HG02938 (cell line): ENCODE data around the gene OXT.
"Not testable (repeated sequence)": the region's sequence is repeated elsewhere in the genome, so short reads cannot be mapped to it uniquely, and the experiment has no call there.

Source experiments
- ATAC-seq: cut with Tn5 transposase; IDR thresholded peaks from one replicate; pipeline ENCODE4 v1.9.1; 2021; ENCODE audit warnings: mild to moderate bottlenecking, moderate library complexity; ENCODE audit not compliant: unreplicated experiment

Gene OXT

DNA sequence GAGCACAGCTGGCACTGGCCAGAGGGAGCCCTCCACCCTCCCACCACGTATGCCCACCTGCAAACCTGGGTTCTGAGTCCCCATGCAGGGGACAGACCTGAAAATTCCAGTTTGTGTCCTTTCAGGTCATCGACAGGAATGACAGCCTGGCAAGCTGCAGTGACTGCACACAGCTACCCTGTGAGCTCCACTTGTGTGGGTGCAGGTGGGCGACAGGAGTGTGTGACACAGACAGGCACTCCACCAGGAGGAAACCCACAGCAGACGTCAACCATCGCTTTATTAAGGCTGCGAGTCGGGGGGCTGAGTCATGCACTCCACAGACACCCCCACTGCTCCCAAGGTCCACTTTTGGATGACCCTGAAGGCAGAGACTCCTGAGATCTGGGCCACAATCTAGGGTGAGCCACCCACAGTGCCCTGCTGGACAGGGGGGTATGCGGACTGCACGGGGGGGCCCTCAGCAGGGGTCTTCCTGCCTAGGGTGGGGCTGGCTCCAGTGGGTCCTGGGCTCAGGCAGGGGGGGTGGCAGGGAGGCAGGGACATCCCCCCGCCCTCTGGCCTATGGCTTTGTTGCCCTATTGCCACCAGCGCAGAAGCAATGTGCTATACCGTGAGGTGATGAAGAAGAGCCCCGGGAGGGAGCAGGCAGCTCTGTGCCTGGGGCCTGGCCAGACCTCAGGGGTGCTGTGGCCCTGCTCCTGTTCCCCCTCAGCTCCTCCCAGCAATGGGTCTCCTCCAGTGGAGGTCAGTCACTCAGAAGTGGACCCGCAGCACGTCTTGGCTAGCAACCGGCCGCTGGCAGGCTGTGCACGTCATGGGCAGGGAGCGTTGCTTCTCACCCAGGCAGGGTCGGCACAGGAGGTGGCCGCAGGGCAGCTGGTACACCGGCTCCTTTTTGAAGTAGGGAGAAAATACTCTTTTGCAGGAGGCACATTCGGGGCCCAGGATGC is 38.2 kb downstream of the OXT start:
- ATAC-seq, result no peak

DNA sequence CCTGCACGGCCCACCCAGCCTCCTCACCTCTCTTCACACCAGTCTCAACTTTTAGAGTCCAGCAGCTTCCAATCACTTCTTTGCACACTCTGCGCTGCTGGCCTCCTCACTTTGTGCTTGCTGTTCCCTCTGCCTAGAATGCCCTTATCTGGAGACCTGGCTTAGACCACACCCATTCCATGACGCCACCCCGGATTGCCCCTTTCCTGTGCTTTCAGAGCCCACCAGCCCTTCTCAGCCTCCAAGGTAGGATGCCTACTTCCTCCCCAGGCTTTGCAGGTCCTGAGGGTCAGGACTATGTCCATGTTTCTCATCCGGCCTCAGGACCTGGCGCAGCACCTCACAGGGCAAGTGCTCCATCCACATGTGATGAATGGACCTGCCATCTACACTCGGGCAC is 40.1 kb downstream of the OXT start:
- ATAC-seq, result no peak

DNA sequence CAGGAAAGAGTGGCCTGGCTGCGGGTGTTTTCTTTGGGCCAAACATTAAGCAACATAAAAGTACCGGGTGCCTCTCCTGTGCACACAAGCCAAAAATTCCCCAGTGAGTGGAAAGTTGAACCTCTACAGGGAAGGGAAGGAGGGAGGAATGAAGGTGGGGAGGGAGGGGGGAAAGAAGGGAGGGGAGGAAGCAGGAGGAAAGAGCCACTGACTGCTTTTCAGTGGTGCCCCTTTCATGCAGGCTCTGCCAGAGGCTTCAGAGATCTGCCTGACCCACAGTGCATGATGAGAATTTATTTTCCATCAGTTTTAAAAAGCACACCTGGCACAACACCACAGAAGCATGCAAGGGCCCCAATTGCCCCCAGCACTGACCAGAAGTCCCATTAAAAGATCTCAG is 40.6 kb downstream of the OXT start:
- no peak for ATAC-seq

DNA sequence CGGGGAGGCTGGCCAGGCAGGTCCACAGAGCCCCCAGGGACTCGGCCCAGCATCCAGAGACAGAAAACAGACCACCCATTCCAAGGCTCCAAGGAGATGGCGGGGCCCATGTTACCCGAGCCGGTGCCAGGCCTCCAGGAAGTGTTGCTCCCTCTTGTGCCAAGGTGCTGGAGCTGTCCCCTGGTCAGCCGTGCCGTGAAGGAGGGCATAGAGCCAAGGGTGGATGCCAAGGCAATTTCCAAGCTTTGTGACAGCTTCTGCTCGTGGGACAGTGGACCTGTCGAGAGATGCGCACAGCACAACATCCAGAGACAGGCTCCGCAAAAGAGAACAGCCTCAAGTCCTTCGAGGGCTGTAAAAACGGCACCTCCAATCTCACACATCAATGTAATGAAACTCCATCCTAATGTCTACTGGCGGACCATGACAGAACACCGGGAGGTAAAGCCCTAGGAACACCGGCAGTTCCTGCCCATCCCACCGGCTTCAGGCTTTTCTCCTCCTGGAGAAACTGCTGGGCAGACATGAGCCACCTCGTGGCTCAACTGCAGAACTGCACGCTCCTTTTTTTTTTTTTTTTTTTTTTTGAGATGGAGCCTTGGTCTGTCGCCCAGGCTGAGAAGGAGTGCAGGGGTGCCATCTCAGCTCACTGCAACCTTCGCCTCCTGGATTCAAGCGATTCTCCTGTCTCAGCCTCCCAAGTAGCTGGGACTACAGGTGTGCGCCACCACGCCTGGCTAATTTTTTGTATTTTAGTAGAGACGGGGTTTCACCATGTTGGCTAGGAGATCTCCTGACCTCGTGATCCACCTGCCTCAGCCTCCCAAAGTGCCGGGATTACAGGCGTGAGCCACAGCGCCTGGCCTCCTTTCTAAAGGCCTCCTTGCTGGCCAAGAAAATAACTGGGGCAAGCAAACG is 44.0 kb downstream of the OXT start:
- no peak for ATAC-seq

DNA sequence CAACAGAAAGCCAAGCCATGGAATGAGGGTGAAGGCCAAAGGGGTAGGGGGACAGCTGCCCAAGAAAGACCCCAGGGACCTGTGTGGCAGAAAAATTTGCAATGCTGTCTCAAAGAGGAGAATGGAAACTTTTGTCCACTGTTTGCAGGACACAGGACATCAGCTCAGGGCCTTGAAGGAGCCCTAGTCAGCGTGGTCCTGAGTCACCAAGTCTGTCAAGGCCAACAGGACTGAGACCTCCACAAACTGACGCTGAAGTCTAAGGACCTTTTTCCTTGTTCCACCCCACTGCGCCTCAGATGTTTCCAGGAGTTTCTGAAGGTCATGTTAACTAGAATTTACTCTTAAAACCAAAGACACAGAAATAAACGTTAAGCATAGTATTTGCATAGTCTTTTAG is 44.9 kb downstream of the OXT start:
- ATAC-seq, result no peak

DNA sequence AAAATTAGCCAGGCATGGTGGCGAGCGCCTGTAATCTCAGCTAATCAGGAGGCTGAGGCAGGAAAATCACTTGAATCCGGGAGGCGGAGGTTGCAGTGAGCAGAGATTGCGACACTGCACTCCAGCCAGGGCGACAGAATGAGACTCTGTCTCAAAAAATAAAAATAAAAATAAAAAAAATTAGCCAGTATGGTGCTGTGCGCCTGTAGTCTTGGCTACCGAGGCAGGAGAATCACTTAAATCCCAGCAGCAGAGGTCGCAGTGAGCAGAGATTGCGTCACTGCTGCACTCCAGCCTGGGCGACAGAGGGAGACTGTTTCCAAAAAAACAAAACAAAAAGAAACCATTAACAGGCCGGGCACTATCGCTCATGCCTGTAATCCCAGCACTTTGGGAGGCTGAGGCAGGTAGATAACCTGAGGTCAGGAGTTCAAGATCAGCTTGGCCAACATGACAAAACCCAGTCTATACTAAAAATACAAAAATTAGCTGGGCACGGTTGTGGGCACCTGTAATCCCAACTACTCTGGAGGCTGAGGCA is 46.5 kb downstream of the OXT start:
- not testable (repeated sequence) for ATAC-seq

DNA sequence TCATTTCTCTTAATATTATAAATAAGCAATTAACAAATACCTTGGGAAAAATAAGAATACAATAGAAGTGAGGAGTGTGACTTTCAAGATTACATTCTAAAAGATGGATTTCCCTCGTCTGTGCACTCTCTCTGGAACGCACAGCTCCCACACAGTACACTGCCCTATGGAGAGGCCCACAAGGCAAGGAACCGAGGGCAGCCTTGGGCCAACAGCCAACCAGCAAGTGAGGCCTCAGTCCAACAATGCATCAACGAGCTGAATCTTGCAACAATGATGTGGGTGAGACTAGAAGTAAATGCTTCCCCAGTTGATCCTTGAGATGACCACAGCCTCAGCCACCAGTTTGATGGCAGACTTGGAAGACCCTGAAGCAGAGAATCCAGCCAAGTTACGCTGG is 47.6 kb downstream of the OXT start:
- ATAC-seq, result no peak

DNA sequence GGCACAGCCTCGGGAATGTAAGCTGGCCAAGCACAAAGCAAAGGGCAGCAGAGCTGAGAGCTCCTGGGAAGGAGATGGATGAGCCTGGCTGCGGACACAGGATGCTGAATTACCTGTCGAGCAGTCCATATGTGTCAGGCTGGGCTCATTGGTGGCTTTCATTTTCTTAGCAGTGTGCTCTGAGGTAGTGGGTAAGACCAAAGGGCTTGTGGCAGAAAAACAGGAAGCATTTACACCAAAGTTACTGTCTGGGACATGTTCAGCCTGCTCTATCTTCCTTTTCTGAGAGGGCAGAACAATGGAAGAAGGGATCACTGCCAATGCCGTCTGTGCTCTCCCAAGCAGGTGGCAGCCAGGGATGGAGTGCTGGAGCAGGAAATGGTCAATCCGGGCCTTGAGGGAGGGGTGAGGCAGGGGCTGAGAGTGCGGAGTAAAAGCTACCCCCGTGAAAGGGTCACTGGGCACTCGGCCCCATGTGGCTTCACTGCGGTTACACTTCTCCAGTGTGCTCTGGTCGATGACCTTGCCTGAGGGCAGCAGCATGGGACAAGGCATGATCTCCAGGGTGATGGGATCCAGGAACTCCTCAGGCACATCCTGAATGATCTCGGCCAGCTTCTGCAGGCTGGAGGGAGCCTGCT is 50.0 kb downstream of the OXT start:
- no peak for ATAC-seq
